Karpas-422 (cell line): ENCODE results near the gene HDLBP. TPM values are rescaled to one million over a fixed set of nuclear protein-coding genes. Genes with fewer than 3 reads are reported as not detected.

Experiments used
- DNase-seq: peaks from one replicate; pipeline ENCODE4 v3.0.0-alpha.2; 2015
- H2AFZ ChIP-seq: fragments of 200-600 bp; sonication (generic); 2 replicates; pipeline ENCODE4 v1.6.1; 2014; ENCODE audit warnings: antibody characterized with exemption, low read length, mixed read lengths
- H3K27ac ChIP-seq: fragments of 200-600 bp; sonication (generic); 2 replicates; pipeline ENCODE4 v1.5.1; 2014; ENCODE audit warnings: mild to moderate bottlenecking, low read length, moderate library complexity
- H3K27me3 ChIP-seq: fragments of 200-600 bp; sonication (generic); 2 replicates; pipeline ENCODE4 v1.6.1; 2014; ENCODE audit warnings: low read length, mixed read lengths
- H3K36me3 ChIP-seq: fragments of 200-600 bp; sonication (generic); 2 replicates; pipeline ENCODE4 v1.6.1; 2014; ENCODE audit warnings: low read length, mixed read lengths; ENCODE audit not compliant: insufficient read depth
- H3K4me1 ChIP-seq: fragments of 200-600 bp; sonication (generic); 2 replicates; pipeline ENCODE4 v1.6.1; 2014; ENCODE audit warnings: mild to moderate bottlenecking, low read length, mixed read lengths
- H3K4me2 ChIP-seq: fragments of 200-600 bp; sonication (generic); 2 replicates; pipeline ENCODE4 v1.6.1; 2014; ENCODE audit warnings: low read length, low read depth, mild to moderate bottlenecking; ENCODE audit not compliant: poor library complexity, severe bottlenecking
- H3K4me3 ChIP-seq: fragments of 200-600 bp; sonication (generic); 2 replicates; pipeline ENCODE4 v1.5.1; 2014; ENCODE audit warnings: mild to moderate bottlenecking, antibody characterized with exemption, low read length, mixed read lengths
- H3K79me2 ChIP-seq: fragments of 200-600 bp; sonication (generic); 2 replicates; pipeline ENCODE4 v1.6.1; 2014; ENCODE audit warnings: mild to moderate bottlenecking, low read length, mixed read lengths
- H3K9ac ChIP-seq: fragments of 200-600 bp; sonication (generic); 2 replicates; pipeline ENCODE4 v1.6.0; 2014; ENCODE audit warnings: low read length
- H3K9me2 ChIP-seq: fragments of 200-600 bp; sonication (generic), shearing (Covaris generic); replicated peaks from 2 replicates; pipeline ENCODE4 v1.6.0; 2014; ENCODE audit warnings: mild to moderate bottlenecking, low read length, moderate library complexity; ENCODE audit not compliant: insufficient read depth
- H3K9me3 ChIP-seq: fragments of 300-700, 200-600 bp; sonication (generic); 2 replicates; pipeline ENCODE4 v1.6.1; 2014; ENCODE audit warnings: low read length, mixed read lengths
- H4K20me1 ChIP-seq: fragments of 200-600 bp; sonication (generic); 2 replicates; pipeline ENCODE4 v1.6.1; 2014; ENCODE audit warnings: mild to moderate bottlenecking, antibody characterized with exemption, low read length, low read depth; ENCODE audit not compliant: insufficient read depth
- total RNA-seq: library from RNA; depleted of rRNA; stranded (reverse); fragments of >200 nt; shearing (Covaris generic); gene quantifications from 2 replicates; pipeline ENCODE4 v1.2.3, GENCODE V29; 2014; ENCODE audit warnings: low replicate concordance

The HDLBP gene
- total RNA-seq, 1 experiment from 2014 or later: 141 TPM

DNA sequence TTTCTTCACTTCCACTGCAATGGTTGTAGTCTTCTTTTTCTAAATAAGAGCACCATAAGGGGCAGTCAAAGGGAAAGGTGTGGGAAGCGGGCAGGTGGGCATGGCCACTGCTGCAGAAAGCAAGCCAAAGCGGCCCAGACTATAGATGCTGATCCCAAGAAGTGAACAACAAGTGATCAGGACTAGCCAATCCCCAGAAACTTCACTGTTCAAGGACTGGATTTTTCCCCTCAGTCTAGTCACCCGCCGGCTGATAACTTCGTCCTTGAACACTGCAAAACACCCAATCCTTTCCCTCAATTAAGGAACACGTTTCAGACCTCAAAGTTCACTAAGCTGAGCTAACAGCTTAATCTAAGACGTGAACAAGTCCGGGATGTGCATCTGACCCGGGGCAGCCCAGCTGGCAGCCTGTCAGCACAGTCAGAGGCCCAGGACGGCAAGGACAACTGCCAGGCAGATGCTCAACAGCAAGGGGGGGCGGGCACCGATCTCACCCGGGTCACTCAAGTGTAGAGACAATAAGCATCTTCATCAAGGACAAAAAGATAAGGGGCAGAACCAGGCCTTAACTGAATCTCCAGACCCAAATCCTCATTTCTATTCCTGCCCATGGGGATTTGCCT lies 59.8 kb downstream of the HDLBP start:
- Histone ChIP-seq H3K9ac (no peak overlapping the region), H3K27me3 (no peaks in the 10 kb centered on the region), H3K4me2 (no peak overlapping the region), H2AFZ (no peak overlapping the region), H4K20me1 (0 out of 2 replicates have a peak, but pooled peaks cover 6% of the 10 kb centered on the region), H3K9me3 (no peaks in the 10 kb centered on the region), H3K36me3 (peaks cover 42% of the 10 kb centered on the region), H3K4me3 (no peak overlapping the region), H3K79me2 (peaks cover 27% of the 10 kb centered on the region), H3K4me1 (peaks cover 21% of the 10 kb centered on the region), H3K9me2 (no peaks in the 10 kb centered on the region), H3K27ac (no peak overlapping the region)
- no peak for DNase-seq

DNA sequence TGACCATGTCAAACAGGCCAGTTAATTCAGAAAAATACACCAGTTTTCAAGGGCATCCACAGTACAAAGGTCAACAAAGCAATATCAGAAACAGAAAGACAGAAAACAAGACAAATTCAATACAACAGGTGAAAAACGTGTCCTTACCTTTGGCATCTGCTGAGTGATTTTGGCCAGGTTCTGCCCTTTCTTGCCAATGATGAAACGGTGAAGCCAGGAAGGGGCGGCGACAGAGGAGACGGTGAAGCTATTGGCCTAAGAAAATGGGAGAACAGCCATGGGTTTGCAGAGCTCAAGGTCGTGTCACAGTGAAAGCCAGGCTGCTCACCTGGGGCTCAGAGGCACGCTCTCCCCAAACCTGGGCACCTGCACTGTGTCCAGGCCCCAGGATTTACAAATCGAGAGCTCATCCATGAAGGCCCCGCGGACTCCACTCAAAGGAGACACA lies 60.5 kb downstream of the HDLBP start:
- H3K4me1 ChIP-seq: peaks cover 15% of the 10 kb centered on the region
- H3K27me3 ChIP-seq: no peaks in the 10 kb centered on the region
- no peak for DNase-seq
- no peaks in the 10 kb centered on the region for H3K9me3 ChIP-seq
- no peak overlapping the region for H3K27ac ChIP-seq
- H3K79me2 ChIP-seq: peaks cover 21% of the 10 kb centered on the region
- H4K20me1 ChIP-seq: no peaks in the 10 kb centered on the region; the same call in 1 of the 2 replicates
- H3K4me3 ChIP-seq: no peak overlapping the region
- no peak overlapping the region for H3K4me2 ChIP-seq
- H3K9me2 ChIP-seq: no peaks in the 10 kb centered on the region
- H3K9ac ChIP-seq: no peak overlapping the region
- H2AFZ ChIP-seq: no peak overlapping the region
- H3K36me3 ChIP-seq: peaks cover 38% of the 10 kb centered on the region

DNA sequence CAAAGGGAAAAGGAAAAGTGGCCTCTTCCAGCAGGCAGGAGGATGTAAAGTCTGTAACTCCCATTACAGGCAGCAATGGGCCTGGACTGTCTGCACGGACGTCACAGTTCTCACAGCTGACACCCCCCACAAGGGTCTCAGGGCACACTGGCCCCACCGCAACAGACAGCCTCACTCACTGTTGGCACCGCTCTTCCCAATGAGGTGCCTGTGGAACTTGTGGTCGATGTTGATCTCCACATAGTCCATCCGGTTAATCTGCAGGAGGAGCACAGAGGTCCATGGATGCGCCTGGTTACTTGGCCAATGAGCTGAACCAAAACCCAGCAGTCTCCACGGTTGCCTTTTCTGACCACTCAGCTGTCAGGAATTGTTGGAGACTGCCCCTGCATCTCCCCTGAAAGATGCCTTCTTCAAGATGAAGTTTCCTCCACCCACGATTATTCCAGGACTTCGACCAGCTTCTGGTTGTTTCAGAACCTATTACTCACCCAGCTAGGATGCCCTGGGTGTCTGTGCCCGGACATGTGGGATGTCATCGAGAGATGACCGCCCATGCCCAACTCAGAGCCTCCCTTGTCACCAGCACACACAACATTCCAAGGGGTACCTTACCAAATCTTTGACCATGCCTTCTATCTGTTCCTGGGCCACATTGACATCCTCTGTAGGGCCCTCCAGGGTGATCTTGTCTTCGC lies 62.5 kb downstream of the HDLBP start:
- no peak overlapping the region for H3K9ac ChIP-seq
- H3K27ac ChIP-seq: no peak overlapping the region
- no peaks in the 10 kb centered on the region for H3K9me3 ChIP-seq
- H3K4me3 ChIP-seq: no peak overlapping the region
- H3K4me1 ChIP-seq: no peaks in the 10 kb centered on the region
- no peaks in the 10 kb centered on the region; the same call in 1 of the 2 replicates for H4K20me1 ChIP-seq
- H3K36me3 ChIP-seq: peaks cover 47% of the 10 kb centered on the region
- peaks cover 7% of the 10 kb centered on the region; the same call in 1 of the 2 replicates for H3K79me2 ChIP-seq
- no peak for DNase-seq
- H2AFZ ChIP-seq: no peak overlapping the region
- H3K4me2 ChIP-seq: no peak overlapping the region
- no peaks in the 10 kb centered on the region for H3K9me2 ChIP-seq
- H3K27me3 ChIP-seq: no peaks in the 10 kb centered on the region

DNA sequence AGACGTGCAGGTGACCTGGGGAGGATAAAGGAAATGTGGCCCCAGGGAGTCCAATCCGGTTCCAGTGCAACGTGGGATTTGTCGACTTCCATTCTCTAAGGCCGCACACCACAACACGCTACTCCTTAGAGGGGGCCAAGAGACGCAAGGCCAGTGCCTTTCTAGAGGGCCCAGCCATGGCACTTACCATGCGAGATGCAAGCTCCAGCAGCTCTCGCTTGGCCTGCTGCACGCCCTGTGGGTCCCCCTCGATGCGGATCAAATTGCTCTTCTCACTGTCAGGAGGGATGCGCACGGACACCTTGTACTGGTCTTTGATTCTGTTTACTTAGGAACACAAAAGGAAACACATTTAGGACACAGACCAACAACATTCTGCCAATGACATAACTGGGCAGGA lies 65.8 kb downstream of the HDLBP start:
- Histone ChIP-seq H3K4me1 (no peaks in the 10 kb centered on the region), H3K4me3 (no peak overlapping the region), H3K27me3 (no peaks in the 10 kb centered on the region), H3K79me2 (0 out of 2 replicates have a peak, but pooled peaks cover 2% of the 10 kb centered on the region), H3K9me3 (no peaks in the 10 kb centered on the region), H3K4me2 (no peak overlapping the region), H3K27ac (no peak overlapping the region), H3K36me3 (peaks cover 46% of the 10 kb centered on the region), H3K9me2 (no peaks in the 10 kb centered on the region), H4K20me1 (no peaks in the 10 kb centered on the region; the same call in 1 of the 2 replicates), H2AFZ (no peak overlapping the region), H3K9ac (no peak overlapping the region)
- DNase-seq: no peak

DNA sequence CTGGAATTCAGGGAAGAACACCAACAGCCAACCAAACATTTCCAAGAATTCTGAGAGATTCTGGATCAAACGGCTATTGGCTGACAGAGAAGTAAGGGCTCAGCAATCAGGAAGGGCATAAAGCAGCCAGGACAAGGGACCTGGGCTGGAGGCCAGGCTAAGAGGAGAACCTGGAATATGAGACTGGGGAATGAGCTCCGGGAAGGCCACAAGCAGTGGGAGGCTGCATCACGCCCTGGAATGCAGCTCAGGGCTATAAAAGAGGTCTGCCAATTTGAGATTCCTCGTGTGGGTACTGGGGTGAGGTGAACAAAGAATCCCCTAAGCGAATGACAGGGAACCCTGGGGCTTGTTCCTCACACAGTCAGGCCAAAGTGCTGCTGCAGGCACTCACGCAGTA lies 66.6 kb downstream of the HDLBP start:
- H4K20me1 ChIP-seq: no peaks in the 10 kb centered on the region; the same call in 1 of the 2 replicates
- no peak for DNase-seq
- H3K4me3 ChIP-seq: no peak overlapping the region
- no peaks in the 10 kb centered on the region for H3K9me3 ChIP-seq
- H3K9me2 ChIP-seq: no peaks in the 10 kb centered on the region
- no peak overlapping the region for H2AFZ ChIP-seq
- H3K79me2 ChIP-seq: peaks cover 7% of the 10 kb centered on the region
- no peak overlapping the region for H3K4me2 ChIP-seq
- peaks cover 46% of the 10 kb centered on the region for H3K36me3 ChIP-seq
- H3K9ac ChIP-seq: no peak overlapping the region
- no peaks in the 10 kb centered on the region for H3K27me3 ChIP-seq
- H3K4me1 ChIP-seq: no peaks in the 10 kb centered on the region
- H3K27ac ChIP-seq: no peak overlapping the region

DNA sequence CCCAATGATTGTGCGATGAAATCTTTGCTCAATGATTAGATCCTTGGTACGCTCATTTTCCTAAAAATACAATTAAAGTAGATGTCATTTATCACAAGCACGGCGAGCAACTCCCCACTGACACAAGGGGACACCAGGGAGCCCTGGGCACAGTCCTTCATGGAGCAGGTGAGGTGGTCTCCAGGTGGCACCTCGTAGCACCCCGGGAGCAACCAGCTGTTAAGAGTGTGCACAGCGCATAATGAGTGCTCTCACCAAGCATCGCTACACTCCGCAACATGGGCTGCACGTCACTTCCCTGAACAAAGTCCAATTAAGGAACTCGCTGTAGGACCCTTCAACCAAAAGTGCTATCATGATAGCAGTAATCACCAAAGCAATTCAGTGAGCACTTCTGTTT lies 67.2 kb downstream of the HDLBP start:
- Histone ChIP-seq H3K27ac (no peak overlapping the region), H3K4me1 (no peaks in the 10 kb centered on the region), H3K27me3 (no peaks in the 10 kb centered on the region), H3K9me3 (no peaks in the 10 kb centered on the region), H3K9ac (no peak overlapping the region), H3K4me3 (no peak overlapping the region), H3K9me2 (no peaks in the 10 kb centered on the region), H3K4me2 (no peak overlapping the region), H3K36me3 (peaks cover 39% of the 10 kb centered on the region), H3K79me2 (peaks cover 7% of the 10 kb centered on the region), H4K20me1 (no peaks in the 10 kb centered on the region; the same call in 1 of the 2 replicates), H2AFZ (no peak overlapping the region)
- no peak for DNase-seq

DNA sequence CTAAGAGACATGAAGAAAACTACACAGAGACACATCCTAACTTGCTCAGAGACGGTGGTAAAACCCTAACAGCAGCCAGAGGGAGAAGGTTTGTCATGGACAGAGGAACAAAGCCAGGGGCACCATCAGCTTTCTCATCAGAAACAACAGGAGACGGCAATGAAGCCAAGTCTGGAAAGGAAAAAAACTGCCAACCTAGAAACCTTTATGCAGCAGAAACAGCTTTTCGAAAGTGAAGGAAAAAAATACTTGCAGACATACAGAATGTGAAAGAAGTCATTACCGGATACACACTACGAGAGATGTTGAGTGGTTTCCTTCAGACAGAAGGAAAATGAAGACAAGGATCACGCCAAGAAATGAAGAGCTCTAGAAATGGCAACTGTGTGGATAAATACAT lies 71.1 kb downstream of the HDLBP start:
- H4K20me1 ChIP-seq: peaks cover 7% of the 10 kb centered on the region; the same call in 1 of the 2 replicates
- H3K4me2 ChIP-seq: no peak overlapping the region
- H3K9ac ChIP-seq: no peak overlapping the region
- peaks cover 37% of the 10 kb centered on the region for H3K36me3 ChIP-seq
- no peak for DNase-seq
- H3K27ac ChIP-seq: no peak overlapping the region
- no peaks in the 10 kb centered on the region for H3K9me2 ChIP-seq
- no peaks in the 10 kb centered on the region for H3K4me1 ChIP-seq
- no peaks in the 10 kb centered on the region for H3K9me3 ChIP-seq
- H3K79me2 ChIP-seq: peaks cover 12% of the 10 kb centered on the region
- no peak overlapping the region for H2AFZ ChIP-seq
- no peaks in the 10 kb centered on the region for H3K27me3 ChIP-seq
- H3K4me3 ChIP-seq: no peak overlapping the region

DNA sequence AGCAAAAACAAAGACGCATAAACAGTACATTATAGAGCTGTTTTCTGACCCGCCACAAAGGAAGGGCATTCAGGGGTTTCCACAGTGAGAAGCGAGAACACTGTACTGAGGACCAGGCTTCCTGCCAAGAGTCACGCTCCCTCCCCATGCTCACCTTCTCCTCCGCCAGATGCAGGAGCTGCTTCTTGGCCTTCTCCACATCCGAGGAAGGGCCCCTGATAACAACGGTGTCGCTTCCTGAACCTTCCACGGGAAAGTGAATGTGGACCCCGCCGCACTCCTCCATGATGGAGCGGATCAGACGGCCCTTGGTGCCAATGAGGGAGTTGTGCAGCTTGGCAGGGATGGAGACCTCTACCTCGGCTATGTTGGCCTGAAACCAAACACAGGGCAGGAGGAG lies 73.2 kb downstream of the HDLBP start:
- H3K4me3 ChIP-seq: no peak overlapping the region
- no peaks in the 10 kb centered on the region for H3K9me2 ChIP-seq
- no peaks in the 10 kb centered on the region for H3K9me3 ChIP-seq
- DNase-seq: no peak
- H2AFZ ChIP-seq: no peak overlapping the region
- no peak overlapping the region for H3K9ac ChIP-seq
- H3K27me3 ChIP-seq: no peaks in the 10 kb centered on the region
- H3K36me3 ChIP-seq: peaks cover 40% of the 10 kb centered on the region
- H3K4me1 ChIP-seq: no peaks in the 10 kb centered on the region
- peaks cover 7% of the 10 kb centered on the region; the same call in 1 of the 2 replicates for H4K20me1 ChIP-seq
- no peak overlapping the region for H3K4me2 ChIP-seq
- H3K27ac ChIP-seq: no peak overlapping the region
- H3K79me2 ChIP-seq: peaks cover 12% of the 10 kb centered on the region
